ENCODE results near the gene UNC45A.
"Not testable (repeated sequence)": the region's sequence is repeated elsewhere in the genome, so short reads cannot be mapped to it uniquely, and the experiment has no call there.

The UNC45A gene

GRCh38 chr15:90916461-90916860, 18.6 kb upstream of the UNC45A start:
- no peak for DNase-seq

- DNase-seq: no peak
These were observed 17.5 kb upstream of the UNC45A start for GRCh38 chr15:90917569-90917968.

GRCh38 chr15:90918034-90918788, 16.9 kb upstream of the UNC45A start:
- no peak for DNase-seq

- no peak for DNase-seq
These were observed 16.2 kb upstream of the UNC45A start for GRCh38 chr15:90918835-90919234.

GRCh38 chr15:90921887-90922286, 13.2 kb upstream of the UNC45A start:
- DNase-seq: no peak

- not testable (repeated sequence) for DNase-seq
These were observed 12.3 kb upstream of the UNC45A start for GRCh38 chr15:90922712-90923322.

- no peak for DNase-seq
These were observed 10.7 kb upstream of the UNC45A start for GRCh38 chr15:90924375-90924774.

GRCh38 chr15:90926766-90927165, 8.3 kb upstream of the UNC45A start:
- DNase-seq: not testable (repeated sequence)

- not testable (repeated sequence) for DNase-seq
These were observed 7.0 kb upstream of the UNC45A start for GRCh38 chr15:90928106-90928505.

- DNase-seq: no peak
These were observed 5.7 kb upstream of the UNC45A start for GRCh38 chr15:90929246-90930019.

GRCh38 chr15:90930861-90931574, 4.1 kb upstream of the UNC45A start:
- DNase-seq: no peak

- DNase-seq: no peak
These were observed 3.6 kb upstream of the UNC45A start for GRCh38 chr15:90931575-90931827.

- peak; percentile 85 to 92 for DNase-seq
These were observed 3.0 kb upstream of the UNC45A start, which contains the start of gene HDDC3 for GRCh38 chr15:90931828-90932659. TSS of gene HDDC3 (minus strand) at chr15:90932549. CDS start at chr15:90932540, 9 bp downstream.

GRCh38 chr15:90932660-90932991, 2.5 kb upstream of the UNC45A start:
- DNase-seq: no peak

GRCh38 chr15:90933301-90933700, 1.8 kb upstream of the UNC45A start:
- no peak for DNase-seq

- peak; percentile 69 to 84 for DNase-seq
These were observed 683 bp upstream of the UNC45A start for GRCh38 chr15:90934256-90934948.

GRCh38 chr15:90936823-90937222, 1.7 kb downstream of the UNC45A start:
- DNase-seq: no peak

- DNase-seq: no peak
These were observed 3.2 kb downstream of the UNC45A start for GRCh38 chr15:90938261-90938660.

GRCh38 chr15:90939756-90940155, 4.7 kb downstream of the UNC45A start:
- DNase-seq: no peak

- DNase-seq: no peak
These were observed 6.0 kb downstream of the UNC45A start for GRCh38 chr15:90941038-90941437.

- DNase-seq: no peak
These were observed 7.5 kb downstream of the UNC45A start for GRCh38 chr15:90942354-90943120.

Measured in SW 1271 (cell line).